NCI-H1436 treated with DMSO at 0.1 percent for 48 hours (cell line): ENCODE results near the gene SERPINA4.
"Not testable (repeated sequence)": the region's sequence is repeated elsewhere in the genome, so short reads cannot be mapped to it uniquely, and the experiment has no call there.

Source experiments
- DNase-seq: peaks from one replicate; lab custom pipeline; 2025; lab: John Stamatoyannopoulos, UW

SERPINA4 gene

DNA sequence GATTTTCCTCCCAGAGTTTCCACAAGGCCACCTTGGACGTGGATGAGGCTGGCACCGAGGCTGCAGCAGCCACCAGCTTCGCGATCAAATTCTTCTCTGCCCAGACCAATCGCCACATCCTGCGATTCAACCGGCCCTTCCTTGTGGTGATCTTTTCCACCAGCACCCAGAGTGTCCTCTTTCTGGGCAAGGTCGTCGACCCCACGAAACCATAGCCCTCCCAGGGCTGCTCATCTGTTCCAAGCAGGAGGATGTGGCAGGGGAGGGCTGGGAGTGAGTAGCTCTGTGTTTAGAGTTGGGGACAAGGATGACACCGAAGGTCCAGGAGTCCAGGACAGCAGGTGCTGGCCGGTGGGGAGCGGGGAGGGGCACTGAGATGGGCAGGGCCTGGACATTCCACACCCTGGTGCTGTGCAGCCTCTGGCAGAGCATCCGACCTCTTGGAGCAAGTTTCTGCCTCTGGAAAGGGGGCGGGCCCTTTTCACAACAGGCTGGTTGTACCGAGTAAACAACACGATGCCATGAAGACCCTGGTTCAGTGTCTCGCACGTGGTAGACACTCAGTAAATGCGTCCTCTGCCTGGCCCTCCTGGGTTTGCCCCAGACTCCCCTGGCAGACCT, 8.2 kb downstream of the SERPINA4 start:
- no peak for DNase-seq

DNA sequence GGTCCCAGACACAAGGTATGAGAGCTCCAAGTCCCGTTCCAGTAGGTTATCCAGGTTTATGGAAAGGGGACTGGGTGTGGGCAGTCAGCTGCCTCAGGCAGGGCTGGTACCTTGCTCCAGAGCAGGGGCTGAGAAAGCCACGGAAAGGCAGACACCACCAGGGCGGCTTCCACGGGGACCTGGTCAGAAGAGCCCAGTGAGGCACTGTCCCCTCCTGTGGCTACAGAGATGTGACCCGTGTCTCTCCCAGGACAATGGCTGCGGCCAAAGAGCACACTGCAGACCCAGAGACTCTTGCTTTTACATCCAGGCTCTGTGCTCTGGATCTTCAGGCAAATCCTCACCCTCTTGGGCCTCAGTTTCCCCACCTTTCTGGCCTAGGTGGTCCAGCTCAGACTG, 8.8 kb downstream of the SERPINA4 start:
- no peak for DNase-seq

DNA sequence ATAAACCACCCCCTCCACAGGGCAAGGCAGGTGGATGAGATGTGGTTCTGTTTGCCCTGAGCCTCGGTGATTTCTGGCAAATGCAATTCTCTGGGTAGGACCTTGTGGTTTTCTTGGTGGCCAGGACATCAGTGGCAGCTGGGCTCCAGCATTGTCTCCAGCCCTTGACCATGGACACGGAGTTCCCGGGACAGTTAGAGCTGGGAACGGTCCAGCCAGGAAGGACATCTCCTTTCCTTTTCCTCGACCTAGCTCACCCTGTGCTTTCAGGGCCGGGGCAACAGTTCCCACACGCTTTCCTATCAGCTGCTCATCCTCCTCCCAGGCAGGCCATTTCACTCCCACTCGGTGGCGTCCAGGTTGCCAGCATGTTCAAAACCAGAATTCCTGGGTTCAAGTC, 9.2 kb downstream of the SERPINA4 start:
- no peak for DNase-seq

DNA sequence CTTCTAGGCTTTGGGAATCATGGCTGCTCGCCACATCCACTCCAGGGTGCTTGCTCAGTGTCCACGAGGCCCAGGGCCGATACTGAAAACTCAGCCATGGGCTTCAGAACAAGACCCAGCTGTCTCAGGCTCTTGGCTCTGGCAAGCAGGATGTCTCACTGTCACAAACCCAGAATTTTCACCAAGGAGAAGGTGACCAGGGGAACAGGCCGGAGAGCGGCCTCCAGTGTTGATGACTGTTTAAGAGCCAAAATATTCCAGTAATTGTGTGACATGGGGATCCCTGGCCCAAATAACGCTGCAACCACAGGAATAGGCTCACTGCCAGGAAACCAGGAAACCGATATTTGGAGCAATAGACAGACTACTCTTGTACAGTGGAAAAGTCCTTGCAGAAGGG, 10.2 kb downstream of the SERPINA4 start:
- DNase-seq, result no peak

DNA sequence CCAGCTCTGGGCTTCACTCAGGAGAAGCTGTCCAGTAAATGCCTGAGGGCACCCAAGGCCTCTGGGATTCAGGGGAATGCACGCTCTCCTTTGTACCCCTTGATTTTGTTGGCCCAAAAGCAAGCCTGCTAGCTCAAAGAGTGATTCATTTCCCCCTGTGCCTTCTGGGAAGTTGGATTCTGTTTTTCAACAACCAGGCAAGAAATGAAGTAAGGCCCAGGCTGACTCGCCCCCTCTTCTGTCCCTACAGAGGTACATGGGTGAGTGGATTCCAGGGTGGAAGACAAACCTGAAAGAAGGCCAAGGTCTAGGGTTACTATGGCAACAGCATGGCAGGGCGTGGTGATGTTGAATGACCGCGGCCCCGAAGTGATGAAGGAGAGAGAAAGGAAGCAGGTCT, 10.7 kb downstream of the SERPINA4 start:
- no peak for DNase-seq

DNA sequence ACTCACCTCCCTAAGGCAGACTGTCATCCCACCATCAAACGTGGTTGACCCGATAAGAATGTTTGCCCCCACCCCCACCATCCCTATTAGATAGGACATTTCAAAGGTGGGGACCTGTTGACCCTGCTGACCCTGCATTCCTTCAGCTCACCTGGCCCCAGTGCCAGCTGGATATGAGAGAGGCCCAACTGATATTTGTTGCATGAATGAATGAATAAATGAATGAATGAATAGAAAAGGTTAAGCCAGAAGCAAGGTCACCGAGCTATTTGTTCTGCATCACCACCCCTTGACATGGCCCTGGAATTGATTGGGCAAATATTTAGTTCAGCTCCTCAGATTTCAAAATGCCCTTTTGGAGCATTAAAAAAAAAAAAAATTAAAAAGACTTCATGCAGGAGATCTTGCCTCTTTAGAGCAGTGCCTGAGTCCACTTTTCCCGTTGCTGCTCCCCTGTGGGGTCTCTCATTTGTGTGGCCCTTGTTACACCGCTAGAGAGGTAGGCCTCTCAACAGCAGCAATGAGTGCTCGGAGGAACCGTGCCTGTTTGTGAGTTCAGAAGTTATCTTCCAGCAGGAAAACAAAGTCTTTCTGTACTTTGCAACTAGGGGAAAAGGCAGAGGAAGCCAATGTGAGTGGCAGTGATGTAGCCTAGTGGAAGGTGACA, 11.5 kb downstream of the SERPINA4 start:
- no peak for DNase-seq

DNA sequence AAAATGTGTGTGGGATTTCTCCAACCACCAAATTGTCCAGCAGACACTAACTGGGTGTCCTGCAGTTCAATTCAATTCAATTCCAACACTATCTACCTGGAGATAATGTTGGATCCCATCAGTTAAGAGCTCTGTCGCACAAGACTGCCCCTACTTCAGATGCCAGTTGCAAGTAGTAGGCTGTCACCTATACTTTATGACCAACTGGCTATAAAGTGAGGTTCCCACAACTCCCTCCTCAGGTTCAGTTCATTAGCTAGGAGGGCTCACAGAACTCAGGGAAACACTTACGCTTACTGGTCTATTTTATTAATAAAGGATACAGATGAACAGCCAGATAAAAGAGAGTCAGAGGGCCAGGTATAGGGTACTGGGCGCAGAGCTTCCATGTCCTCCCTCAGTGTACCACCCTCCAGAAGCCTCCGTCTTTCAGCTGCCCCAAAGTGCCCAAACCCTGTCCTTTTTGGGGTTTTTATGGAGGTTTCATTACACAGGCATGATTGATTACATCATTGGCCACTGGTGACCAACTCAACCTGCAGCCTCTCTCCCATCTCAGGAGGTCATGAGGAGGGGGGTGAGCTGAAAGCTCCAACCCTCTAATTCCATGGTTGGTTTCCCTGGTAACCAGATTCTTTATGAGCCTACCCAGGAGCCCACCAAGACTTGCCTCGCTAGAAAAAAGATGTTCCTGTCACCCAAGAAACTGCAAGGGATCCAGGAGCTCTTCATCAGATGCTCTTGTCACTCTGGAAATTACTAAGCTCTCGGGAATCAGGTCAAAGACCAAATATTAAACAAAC, 12.4 kb downstream of the SERPINA4 start:
- DNase-seq, result no peak

DNA sequence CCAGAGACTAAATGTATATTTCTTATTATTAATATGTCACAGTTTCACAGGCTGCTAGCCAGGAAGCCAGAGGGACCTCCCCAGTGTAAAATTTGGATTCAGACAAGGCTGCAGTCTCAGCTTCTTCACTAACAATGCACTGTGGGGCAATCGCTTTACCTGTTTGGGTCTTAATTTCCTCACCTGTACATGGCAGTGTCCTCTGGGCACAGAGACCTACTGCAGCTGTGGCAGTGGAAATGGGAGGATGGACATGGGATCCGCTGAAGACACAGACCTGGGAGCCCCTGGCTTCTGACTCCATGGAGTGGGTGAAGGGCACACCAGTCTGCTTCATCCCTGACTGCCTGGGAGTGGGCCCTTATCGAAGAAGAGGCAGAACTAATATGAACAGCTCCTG, 13.1 kb downstream of the SERPINA4 start:
- no peak for DNase-seq

DNA sequence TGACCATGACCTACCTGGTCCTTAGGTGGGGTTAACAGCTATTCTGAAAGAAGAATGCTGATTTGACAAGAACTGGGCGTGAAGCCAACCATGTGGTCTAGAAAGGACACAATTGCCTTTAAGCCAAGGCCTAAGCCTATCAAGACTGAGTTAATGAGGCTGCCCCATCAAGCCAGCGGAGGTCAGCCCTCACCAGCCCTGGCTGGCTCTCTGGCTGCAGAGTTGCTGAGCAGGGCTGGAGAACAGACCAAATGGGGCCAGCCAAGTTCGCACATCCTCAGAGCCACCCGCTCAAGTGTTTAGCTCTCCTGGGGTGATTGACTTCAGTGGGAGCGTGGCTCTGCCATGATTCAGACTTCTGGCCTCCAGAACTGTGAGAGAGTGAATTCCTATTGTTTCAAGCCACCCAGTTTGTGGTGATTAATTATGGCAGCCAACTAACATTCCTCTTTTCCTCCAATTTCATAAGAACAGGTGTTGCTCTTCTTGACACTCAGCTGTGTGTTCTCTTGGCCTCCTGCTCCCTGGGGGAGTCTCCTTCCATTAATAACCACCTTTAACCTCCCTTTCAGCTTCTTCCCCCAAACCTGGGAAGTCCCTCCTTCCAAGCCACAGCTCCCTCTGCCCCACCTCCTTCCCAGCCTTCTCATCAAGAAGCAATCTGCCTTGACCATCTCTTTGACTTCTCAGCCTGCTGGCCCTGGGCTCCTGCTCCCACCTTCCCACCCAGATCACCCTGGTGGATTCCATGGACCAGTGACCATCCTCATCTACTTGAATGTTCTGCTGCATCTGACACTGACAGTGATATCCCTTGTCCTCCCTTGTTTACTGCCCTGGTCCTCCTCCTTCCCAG, 14.7 kb downstream of the SERPINA4 start:
- no peak for DNase-seq

DNA sequence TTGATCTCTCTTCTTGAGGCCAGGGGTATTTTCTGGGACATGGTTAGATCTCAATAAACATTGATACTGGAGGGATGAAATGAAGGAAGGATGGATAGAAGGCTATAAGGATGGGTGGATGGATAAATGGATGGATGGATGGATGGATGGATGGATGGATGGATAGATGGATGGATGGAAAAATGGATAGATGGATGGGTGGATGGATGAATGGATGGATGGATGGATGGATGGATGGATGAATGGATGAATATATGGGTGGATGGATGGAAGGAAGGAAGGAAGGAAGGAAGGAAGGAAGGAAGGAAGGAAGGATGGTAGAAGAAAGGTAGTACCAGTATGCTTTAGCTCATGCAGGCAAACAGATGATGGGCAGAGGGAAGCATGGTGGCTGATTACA, 16.2 kb downstream of the SERPINA4 start:
- DNase-seq, result not testable (repeated sequence)

DNA sequence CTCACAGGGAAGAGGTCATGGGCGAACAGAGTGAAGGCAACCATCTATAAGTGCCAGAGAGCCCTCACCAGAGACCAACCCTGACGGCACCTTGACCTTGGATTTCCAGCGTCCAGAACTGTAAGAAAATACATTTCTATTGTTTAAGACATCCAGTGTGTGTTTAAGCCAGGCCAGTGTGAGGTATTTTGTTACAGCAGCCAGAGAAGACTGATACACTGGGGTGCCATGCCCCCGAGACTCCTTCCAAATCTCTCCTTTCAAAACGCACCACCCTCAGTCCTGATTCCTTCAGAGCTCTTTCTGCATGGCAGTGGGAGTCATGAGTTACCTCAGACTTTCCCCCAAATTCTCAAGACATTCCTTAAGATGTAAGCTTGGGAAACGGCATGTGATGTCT, 17.5 kb downstream of the SERPINA4 start:
- no peak for DNase-seq

DNA sequence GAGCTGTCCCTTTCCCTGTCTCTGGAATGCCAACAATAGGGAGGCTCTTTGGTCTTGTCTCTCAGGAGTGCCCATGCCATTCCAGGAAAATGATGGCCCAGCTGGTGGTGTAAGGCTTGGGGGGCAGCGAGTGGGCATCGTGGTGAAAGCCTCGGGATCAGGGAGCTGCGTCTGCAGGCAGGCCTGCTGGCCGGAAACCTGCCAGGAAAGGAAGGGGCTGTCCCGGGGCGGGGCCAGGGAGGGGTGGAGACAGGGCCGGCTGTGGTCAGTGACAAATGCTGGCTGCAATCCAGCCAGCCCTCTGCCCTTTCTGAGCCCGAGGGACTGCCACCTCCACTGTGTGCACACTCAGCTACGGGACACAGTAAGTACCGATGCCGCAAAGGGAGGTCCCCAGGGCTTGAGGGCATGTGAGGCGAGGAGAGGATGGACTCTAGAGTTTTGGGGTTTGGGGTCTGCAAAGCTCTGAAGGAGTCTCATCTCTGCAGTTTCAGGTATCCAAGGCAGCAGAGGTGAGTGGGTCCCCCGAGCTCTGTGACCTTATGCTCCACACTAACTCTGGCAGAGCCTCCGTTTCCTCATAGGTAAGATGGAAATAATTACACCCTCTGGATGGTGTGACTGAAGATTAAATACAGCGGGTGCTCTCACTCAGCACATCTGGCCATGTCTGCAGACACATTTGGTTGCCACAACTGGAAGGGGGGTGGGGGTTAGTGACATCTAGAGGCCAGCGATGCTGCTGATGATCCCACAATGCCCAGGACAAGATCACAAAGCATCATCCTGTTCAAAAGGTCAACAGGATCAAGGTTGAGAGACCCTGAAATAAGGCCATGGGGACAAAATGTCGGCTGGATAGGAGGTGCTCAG, 20.1 kb downstream of the SERPINA4 start, which contains the start of gene SERPINA5:
SERPINA5 (plus strand) TSS at position 300 of the 873 bp plus-strand sequence. CDS start 5,937 bp downstream, outside the sequence.
- DNase-seq, result no peak

DNA sequence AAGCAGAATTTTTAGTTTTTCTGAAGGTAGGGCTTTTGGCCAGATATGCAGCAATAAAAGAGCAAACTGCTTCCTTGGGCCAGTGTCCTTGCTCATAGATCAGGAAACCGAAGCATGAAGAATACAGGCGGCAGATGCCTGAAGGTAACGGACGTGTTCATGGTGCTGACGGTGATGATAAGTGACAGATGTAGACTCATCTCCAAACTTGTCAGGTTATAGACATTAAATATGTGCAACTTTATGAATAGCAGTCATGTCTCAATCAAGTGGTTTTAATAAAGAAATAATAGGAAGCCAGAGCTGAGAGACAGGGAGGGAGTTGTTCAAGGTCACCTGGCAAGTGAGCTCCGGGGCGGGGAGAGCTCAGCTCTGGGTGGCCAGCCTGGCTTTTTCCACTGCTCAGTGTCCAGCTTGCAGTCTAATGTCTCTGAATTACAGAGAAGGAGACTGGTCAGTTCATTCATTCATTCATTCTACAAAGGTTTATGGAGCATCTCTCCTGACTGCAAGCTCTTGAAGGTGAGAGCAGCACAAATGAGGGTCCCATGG, 21.0 kb downstream of the SERPINA4 start:
- no peak for DNase-seq

DNA sequence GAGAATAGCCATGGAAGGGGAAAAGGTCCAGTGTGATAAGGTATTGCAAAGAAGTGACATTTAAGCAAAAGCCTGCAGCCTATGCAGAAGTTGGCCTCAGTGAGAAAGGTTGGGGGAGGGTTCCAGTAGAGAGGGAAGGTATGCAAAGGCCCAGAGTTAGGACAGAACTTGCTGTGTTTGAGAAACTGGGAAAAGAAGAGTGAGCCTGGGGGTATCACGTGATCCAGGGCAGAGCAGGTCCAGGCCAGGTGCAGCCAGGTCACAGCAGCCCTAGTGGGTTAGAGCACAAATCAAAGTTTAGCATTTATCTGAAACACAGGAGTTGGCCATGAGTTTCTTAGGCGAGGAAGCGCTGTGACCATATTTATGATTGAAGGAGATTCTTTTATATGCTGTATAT, 21.6 kb downstream of the SERPINA4 start:
- no peak for DNase-seq

DNA sequence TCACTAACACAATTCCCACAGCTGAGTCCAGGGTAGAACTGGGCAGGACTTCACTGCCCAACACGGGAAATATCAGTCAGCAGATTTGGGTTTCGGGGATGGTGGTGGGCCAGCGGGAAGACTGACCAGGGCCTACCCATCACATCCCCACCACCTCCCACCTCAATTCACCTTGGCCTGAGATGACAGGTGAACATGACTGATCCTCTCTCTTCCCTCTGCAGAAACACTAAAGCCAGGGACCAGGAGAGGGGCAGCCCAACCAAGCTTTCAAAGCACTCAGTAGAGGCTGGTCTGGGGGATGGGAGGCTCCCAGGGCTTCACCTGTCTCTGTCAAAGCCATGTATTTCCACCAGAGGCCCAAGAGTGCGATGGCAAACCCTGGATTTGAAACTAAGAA, 22.3 kb downstream of the SERPINA4 start:
- DNase-seq, result no peak

DNA sequence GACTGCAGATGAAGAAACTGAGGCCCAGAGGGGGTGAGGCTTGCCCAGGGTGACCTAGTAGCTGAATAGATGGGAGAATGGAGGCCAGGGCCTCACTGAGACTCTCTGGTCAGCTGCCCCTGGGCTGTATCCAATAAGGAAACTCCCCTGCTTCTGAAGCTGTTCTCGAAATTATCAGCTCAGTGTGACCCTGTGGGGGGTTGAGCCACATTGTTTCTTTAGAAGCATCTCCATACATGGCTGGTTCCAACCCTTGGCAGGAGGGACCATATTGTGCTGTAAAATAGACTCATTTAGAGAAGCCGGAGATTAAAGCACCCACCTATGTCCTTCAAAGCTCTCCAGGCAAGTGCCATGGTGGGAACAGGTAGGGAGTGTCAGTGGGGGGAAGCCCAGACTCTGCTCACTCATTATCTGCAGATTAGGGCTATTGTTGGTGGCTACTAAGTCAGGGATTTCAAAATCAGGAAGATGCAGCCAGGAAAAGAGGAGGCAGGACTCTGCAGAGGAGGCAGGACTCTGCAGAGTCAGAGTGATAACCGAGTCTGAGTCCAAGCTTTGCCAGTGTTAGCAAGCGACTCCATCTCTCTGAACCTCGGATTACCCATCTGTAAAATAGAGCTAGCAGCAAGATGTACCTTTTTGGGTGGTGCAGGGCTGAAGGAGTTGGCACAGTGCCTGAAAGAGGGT, 23.5 kb downstream of the SERPINA4 start:
- DNase-seq, result no peak

DNA sequence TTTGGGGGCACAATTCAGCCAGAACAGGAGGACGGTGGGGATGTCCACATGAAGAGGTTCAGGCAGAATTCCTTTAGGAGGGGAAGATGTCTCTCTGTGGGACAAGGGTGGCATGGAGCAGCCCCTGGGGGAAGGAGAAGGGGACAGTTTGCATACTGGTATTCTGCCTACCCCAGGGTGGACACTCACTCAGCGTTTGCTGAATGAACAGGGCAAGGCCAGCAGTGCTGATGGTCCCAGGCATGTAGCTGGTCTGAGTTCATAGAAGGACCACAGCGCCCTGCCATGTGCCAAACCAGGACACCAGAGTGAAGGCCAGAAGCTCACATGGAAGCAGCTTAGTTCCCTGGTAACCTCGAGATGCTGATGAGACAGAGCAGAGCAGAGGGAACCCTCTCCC, 25.4 kb downstream of the SERPINA4 start:
- DNase-seq, result no peak

DNA sequence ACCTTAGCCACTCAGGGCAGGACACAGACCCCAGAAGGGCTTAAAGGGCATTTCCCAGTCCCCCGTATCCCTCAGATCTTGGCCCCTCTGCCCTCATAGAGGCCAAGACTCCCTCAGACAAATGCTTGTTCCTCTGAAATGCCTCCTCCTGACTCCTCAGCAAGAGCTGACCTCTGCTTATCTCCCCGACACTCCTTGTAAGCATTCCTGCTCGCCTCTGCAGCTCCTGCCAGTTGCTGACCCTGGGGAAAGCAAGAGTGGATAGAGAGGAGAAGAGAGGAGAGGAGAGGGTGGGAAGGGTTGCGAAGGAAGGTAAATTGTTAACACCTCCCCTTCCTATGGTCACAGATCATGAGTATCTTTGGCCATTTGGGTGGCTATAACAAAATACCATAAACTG, 27.1 kb downstream of the SERPINA4 start:
- DNase-seq, result no peak

DNA sequence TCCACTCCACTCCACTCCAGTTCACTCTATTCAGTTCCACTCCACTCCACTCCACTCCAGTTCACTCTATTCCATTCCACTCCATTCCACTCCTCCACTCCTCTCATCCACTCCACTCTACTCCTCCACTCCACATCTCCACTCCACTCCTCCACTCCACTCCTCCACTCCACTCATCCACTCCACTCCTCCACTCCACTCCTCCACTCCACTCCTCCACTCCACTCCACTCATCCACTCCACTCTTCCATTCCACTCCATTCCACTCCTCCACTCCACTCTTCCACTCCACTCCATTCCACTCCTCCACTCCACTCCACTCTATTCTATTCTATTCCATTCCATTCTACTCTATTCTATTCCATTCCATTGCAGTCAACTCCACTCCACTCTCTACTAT, 29.8 kb downstream of the SERPINA4 start:
- no peak for DNase-seq

DNA sequence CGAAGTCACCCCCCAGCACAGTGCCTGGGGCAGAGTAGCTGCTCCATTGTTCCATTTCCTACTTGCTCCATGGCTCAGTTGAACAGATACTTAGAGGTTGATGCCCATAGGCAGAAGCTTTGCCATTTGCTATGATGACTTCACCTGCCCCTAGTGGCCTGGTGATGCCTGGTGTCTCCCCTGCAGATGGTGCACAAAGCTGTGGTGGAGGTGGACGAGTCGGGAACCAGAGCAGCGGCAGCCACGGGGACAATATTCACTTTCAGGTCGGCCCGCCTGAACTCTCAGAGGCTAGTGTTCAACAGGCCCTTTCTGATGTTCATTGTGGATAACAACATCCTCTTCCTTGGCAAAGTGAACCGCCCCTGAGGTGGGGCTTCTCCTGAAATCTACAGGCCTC, 30.6 kb downstream of the SERPINA4 start:
- no peak for DNase-seq
